DOHH2 (cell line): ENCODE results near the gene MEAF6.

Source experiments
- H3F3A ChIP-seq: fragments of 200-600 bp; sonication (generic), shearing (Covaris generic); 2 replicates; pipeline ENCODE4 v1.6.0; 2016; ENCODE audit warnings: antibody characterized with exemption, mild to moderate bottlenecking; ENCODE audit not compliant: control insufficient read depth, insufficient read depth
- H3K27ac ChIP-seq: fragments of 200-600 bp; sonication (generic); 2 replicates; pipeline ENCODE4 v1.5.1; 2014; ENCODE audit warnings: low read depth, mild to moderate bottlenecking, low read length, moderate library complexity
- H3K27me3 ChIP-seq: fragments of 200-600 bp; sonication (generic); 2 replicates; pipeline ENCODE4 v1.6.1; 2014; ENCODE audit warnings: mild to moderate bottlenecking, low read length, mixed read lengths; ENCODE audit not compliant: control insufficient read depth
- H3K36me3 ChIP-seq: fragments of 200-600 bp; sonication (generic); 2 replicates; pipeline ENCODE4 v1.6.1; 2014; ENCODE audit warnings: mild to moderate bottlenecking, low read length, moderate library complexity, mixed read lengths; ENCODE audit not compliant: control insufficient read depth
- H3K4me1 ChIP-seq: fragments of 200-600 bp; sonication (generic); 2 replicates; pipeline ENCODE4 v1.6.1; 2014; ENCODE audit warnings: mild to moderate bottlenecking, low read length, mixed read lengths; ENCODE audit not compliant: control insufficient read depth
- H3K4me2 ChIP-seq: fragments of 200-600 bp; sonication (generic); 2 replicates; pipeline ENCODE4 v1.6.0; 2014; ENCODE audit warnings: mild to moderate bottlenecking, low read length, moderate library complexity
- H3K4me3 ChIP-seq: fragments of 200-600 bp; sonication (generic); 2 replicates; pipeline ENCODE4 v1.5.1; 2014; ENCODE audit warnings: mild to moderate bottlenecking, low read length, mixed read lengths
- H3K79me2 ChIP-seq: fragments of 200-600 bp; sonication (generic); 2 replicates; pipeline ENCODE4 v1.6.1; 2014; ENCODE audit warnings: mild to moderate bottlenecking, low read length, mixed read lengths; ENCODE audit not compliant: control insufficient read depth
- H3K9me2 ChIP-seq: fragments of 200-600 bp; sonication (generic); replicated peaks from 2 replicates; pipeline ENCODE4 v1.6.1; 2014; ENCODE audit warnings: mild to moderate bottlenecking, low read length, mixed read lengths; ENCODE audit not compliant: control insufficient read depth
- H3K9me3 ChIP-seq: fragments of 200-600 bp; sonication (generic); 2 replicates; pipeline ENCODE4 v1.6.1; 2014; ENCODE audit warnings: antibody characterized with exemption, low read length, mixed read lengths; ENCODE audit not compliant: control insufficient read depth, insufficient read depth
- H4K20me1 ChIP-seq: fragments of 200-600 bp; sonication (generic); 2 replicates; pipeline ENCODE4 v1.6.0; 2014; ENCODE audit warnings: low read depth, mild to moderate bottlenecking, antibody characterized with exemption, low read length, moderate library complexity; ENCODE audit not compliant: control insufficient read depth, insufficient read depth
- CTCF ChIP-seq: fragments of 200-600 bp; sonication (generic); IDR thresholded peaks from one replicate; pipeline ENCODE4 v1.5.1; 2014; ENCODE audit warnings: antibody characterized with exemption, mild to moderate bottlenecking, low read depth, low read length; ENCODE audit not compliant: poor library complexity, severe bottlenecking
- EZH2phosphoT487 ChIP-seq: fragments of 200-600 bp; sonication (generic); IDR thresholded peaks from 2 replicates; pipeline ENCODE4 v1.6.1; 2017; ENCODE audit warnings: borderline replicate concordance, mild to moderate bottlenecking, antibody characterized with exemption, low read length, moderate library complexity, mixed read lengths

The MEAF6 gene

GRCh38 chr1:37485902-37486679 is 28.5 kb downstream of the MEAF6 start:
- TF ChIP-seq EZH2phosphoT487 (no peak), CTCF (no peak)
- Histone ChIP-seq H3K27ac (peak overlapping the region; percentile 9; the same call in 1 of the 2 replicates), H3K36me3 (peaks cover 46% of the 10 kb centered on the region)

DNA sequence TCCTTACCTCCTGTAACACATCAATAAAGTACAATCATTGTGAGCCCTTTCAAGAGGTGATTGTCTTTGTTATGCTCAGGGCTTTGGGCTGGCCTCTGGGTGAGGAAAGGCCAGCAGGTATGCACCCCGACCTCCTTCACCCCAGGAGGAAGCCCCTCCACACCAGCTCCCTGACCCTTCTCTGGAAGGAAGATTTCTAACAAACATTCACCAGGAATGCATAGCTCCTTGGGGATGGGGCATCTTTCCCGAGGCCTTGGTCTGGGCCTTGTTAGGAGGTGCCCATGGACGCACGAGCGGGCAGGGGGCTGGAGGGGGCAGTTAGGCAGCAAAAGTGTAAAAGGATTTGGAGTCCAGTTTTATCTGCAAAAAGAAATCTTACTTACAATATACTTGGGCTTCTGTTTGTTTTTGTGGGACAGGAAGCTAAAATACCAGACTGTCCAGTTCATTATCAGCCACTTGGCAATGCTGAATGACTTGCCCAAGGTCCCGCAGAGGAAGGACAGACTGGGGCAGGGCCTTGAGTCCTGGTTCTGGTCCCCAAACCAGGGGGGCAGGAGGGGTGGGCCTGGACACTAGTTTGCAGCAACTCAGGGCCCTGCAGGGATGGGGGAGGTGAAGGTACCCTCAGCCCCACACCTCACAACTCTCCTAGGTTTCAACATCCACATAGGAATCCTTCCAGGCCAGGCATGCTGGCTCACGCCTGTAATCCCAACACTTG is 30.1 kb downstream of the MEAF6 start:
- Histone ChIP-seq H3F3A (peaks cover 4% of the 10 kb centered on the region), H3K9me2 (no peaks in the 10 kb centered on the region), H3K27me3 (no peaks in the 10 kb centered on the region), H3K4me2 (no peak overlapping the region), H3K27ac (no peak overlapping the region), H3K79me2 (peaks cover 11% of the 10 kb centered on the region), H3K36me3 (peaks cover 56% of the 10 kb centered on the region), H3K4me3 (no peak overlapping the region), H3K4me1 (peaks cover 23% of the 10 kb centered on the region), H3K9me3 (no peaks in the 10 kb centered on the region), H4K20me1 (0 out of 2 replicates have a peak, but pooled peaks cover 4% of the 10 kb centered on the region)
- TF ChIP-seq EZH2phosphoT487 (no peak), CTCF (no peak)

More at GRCh38 chr1:37485902-37486679, 28.5 kb downstream of the MEAF6 start:
- Histone ChIP-seq H3K27me3 (no peaks in the 10 kb centered on the region), H3K9me3 (no peaks in the 10 kb centered on the region), H4K20me1 (0 out of 2 replicates have a peak, but pooled peaks cover 4% of the 10 kb centered on the region), H3K79me2 (no peaks in the 10 kb centered on the region; the same call in 1 of the 2 replicates), H3K4me3 (no peak overlapping the region), H3K4me2 (peak overlapping the region; percentile 1; the same call in 1 of the 2 replicates), H3K4me1 (peaks cover 15% of the 10 kb centered on the region), H3K9me2 (no peaks in the 10 kb centered on the region), H3F3A (peaks cover 4% of the 10 kb centered on the region)

GRCh38 chr1:37483785-37484184 is 30.8 kb downstream of the MEAF6 start:
- Histone ChIP-seq H3K36me3 (peaks cover 62% of the 10 kb centered on the region), H3K4me3 (no peak overlapping the region), H3F3A (peaks cover 10% of the 10 kb centered on the region), H3K4me2 (no peak overlapping the region), H3K4me1 (peaks cover 30% of the 10 kb centered on the region), H3K9me2 (no peaks in the 10 kb centered on the region), H3K27me3 (no peaks in the 10 kb centered on the region), H3K79me2 (peaks cover 18% of the 10 kb centered on the region), H3K9me3 (no peaks in the 10 kb centered on the region), H4K20me1 (0 out of 2 replicates have a peak, but pooled peaks cover 4% of the 10 kb centered on the region), H3K27ac (no peak overlapping the region)
- TF ChIP-seq CTCF (no peak), EZH2phosphoT487 (no peak)
